ENCODE measurements around the gene TRIM31.
A peak's percentile ranks its signal among the peaks of the same experiment; 100 is the strongest.

The TRIM31 gene

DNA sequence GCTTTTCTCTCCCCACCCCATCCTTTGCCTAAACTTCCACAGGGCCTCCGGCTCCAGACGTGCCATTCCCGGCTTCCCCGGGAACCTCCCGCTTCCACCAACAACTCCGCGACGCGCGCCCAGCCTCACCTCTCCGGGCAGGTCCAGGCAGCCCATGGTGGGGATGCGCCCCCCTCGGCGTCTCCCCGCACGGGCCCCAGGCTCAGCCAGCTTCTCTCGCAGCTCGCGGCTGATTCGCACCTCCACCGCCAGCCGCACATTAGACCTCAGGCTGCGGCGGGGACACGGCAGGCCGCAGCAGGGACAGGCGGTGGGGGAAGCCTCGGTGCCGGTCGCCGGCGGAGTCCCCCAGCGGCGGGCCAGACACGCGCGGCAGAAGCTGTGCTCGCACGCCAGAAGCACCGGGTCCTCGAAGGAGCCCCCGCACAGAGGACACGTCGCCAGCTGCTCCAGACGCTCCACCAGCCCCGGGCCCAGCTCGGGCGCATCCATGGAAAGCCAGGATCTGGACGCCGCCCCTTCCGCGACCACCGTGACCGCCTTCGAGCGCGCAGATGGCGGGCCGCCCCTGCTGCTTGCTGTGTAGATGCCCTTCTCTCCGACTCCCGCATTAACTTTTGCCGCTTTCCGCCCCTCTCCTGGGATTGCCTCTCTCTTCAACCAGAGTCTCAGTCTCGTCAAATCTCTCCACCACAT lies 37.6 kb downstream of the TRIM31 start, which contains the start of gene RNF39:
Gene RNF39 (minus strand): TSS at position 676 of the 696 bp plus-strand sequence. CDS start 184 bp downstream, at position 492.
- no peak for DNase-seq

DNA sequence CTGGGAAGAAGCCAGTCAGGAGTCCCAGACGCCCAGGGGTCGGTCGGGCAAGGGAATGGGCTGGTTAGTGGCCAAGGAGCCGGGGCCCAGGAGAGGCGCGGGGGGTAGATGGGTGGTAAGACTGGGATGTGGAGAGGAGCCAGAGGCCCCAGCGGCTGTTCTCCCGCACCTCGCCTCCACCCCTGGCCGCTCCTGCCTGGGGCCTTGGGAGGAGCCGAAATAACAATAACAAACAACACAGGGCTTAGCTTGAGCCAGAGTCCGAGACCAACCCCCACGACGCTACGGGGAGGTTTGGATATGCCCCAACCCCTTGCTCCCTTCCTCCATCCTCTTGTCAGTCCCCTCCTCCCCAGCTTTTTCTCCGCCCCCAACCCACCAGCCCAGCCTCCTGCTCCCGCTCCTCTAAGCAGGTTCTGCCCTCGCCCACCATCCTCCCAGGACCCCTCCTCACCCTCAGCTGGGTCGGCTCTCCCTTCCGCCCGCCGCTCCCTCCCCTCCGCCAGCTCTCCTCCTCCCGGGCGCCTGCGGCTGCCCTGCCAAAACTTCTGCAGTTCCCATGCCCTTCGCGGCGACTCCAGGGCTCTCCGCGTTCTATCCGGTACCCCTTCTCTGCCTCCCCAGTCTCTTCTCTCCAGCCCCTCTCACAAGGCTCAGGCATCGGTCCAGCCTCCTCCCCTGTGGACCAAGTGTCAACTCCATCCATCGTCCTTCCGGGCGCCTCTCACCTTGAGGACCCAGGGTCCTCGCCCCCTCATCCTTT lies 38.4 kb downstream of the TRIM31 start:
- DNase-seq, result no peak

DNA sequence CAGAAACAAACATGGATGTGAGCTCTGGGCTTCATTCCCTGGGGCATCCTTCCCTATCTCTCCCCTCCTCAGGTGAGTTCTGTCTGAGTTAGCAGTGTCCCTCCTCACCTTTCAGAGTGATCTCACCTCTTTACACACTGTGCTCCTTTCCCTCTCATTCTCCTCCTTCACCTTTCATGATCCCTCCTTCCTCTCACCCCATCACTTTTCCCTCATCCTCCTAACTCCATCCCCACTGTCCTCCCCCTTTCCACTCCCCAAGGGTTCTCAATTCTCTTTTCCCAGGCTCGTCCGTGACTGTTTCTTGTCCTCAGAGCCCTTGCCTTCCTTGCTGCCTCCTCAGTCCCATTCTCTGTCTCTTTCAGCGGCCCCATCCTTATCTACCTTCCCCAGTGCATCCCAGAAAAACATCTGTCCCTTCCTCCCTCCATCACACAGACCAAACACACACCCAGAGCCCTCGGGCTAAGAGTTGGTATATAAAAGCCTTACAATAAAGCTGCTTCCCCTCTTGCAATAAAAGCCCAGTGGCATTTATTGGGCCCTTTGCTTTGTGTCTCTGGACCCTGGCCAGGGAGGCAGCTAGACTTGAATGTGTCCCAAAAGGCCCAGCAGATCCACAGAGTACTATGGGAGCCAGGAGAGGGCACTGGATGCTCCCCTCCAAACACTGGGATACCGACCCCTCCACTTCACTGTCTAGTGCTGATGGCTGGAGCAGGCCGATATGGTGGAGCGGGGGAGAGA lies 39.2 kb downstream of the TRIM31 start:
- DNase-seq, result no peak

DNA sequence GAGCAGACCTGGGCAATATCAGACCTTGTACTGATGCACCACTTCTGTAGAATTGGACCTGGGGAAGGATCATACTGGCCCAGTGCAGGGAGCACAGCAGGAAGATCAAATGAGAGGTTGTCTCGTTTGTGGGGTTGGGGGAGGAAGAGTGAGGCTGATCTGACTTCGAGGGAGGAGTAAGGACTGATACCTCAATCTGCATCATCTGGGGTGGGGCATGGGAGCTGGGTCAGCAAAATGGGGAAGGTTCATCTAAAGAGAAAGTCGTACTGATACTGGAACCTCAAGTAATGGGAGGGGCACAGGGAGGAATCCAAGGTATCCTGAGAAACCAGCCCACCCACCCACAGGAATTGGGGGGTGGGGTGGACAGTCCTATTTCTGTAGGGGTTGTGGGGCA lies 41.0 kb downstream of the TRIM31 start:
- DNase-seq, result no peak

DNA sequence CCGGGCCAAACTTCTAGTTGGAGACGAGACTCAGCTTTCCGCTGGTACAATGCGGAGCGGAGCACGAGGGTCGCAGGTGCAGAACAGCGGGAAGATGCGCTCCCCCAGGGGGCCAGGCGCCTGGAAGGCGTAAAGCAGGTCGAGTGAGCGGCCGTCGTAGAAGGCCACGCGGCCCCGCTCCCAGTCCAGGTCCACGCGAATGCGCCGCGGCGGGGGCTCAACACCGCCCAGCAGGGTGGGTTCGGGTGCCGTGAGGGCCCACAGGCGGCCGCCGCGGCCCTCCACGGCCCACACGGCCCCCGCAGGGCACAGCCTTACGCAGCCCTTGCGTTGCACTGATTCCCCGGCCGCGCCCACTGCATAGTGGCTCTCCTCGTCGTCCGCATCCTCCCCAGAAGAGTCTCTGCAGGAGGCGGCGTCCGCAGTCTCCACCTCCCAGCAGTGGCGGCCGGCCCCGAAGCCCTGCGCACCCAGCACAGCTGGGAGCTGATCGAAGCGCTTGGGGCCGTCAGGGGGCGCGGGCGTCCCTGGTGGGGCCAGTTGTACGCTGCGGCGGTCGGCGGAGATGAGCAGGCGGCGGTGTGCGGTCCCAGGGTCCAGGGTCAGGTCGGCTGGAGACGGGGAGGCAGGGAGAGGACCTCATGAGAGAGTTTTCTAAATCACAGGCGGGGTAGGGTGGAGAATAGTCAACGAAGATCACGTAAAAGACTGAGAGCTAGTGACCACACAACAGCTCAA lies 41.6 kb downstream of the TRIM31 start:
- DNase-seq, result no peak

DNA sequence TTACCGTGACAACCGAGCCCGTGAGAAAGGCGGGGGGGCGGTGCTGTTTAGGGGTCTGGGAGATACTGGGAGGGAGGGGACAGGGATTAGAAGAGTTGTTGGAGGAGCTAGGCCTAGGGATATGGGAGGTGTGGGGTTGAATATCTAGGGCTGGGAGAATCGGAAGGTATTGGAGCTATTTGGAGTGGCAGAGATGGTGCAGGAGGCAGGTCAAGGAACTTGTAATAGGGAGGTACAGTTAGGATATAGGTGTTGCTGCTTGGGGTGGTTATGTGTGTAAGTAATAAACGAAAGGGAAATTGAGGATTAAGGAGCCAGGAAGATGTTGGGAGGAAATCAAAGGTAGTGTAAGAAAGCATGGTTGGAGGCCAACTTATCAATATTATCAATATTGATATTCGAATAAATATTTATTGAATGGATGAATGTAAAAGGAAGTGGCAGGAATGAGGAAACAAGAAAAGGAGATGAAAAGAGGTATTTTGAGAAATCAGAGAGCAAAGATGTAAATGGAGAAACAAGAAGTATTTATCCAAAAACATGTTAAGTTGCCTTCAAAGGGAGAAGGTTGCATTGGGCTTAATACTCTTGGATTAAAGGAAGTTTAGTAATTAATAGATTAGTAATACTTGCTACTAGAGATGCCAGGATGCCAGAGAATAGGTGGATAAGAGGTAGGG lies 45.3 kb downstream of the TRIM31 start:
- no peak for DNase-seq

DNA sequence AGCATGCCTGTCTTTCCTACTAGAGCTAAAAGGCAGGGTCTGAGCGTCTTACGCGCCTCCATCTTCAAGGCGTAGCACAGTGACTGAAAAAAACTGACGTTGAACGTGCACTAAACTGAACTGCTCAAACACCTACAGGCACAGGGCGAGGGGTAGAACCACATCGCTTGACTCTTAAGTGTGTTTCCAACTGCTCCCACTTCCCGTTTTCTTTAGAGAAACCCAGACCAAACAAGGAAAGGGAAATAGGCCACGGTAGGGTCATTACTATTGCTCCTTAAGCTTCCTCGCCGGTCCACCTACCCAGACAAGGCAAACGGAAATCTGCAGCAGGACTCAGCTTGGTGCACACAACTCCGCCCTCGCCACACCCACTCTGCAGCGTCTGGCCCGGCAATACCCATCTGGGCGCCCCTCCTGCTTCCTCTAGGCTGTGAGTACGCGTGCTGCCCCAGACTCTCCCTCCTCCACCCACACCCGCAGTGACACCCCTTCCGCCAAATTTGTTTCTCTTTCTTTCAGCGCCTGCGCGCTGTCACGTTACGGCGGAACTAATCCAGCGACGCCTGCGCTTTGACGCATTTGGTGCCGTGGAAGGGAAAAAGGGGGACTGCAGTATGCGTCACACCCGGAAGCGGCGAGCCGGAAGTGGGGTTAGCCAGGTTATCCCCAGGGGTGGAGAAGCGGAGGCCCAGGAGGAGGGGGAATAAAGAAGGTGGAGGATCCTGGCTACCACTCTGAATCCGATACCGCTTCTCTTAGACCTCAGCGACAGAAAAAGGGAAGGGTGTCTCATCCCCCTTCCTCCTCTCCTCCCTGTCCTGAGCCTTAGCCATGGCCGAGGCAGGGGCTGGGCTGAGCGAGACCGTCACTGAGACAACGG lies 46.1 kb downstream of the TRIM31 start, which contains the start of gene PPP1R11:
Gene PPP1R11 (plus strand): TSS at position 622 of the 883 bp plus-strand sequence. CDS start 213 bp downstream, at position 835.
- peak; percentile 96 for DNase-seq

DNA sequence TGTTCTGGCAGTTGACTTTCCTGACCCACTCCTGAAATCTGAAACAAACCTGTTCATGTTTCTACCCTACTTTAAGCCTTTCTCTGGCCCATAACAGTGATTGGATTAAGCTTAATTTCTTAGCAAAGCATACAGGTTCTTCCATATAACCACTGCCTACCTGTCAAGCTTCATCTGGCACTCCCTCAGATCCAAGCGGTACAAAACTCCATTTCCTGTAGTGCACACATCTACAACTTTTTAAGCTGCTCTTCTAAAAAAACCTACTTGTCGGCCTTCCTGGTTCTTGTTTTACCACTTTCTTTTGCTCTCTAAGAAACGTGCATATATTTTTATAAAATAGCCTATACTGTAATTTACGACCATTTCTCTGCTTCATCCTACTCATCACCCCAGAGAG lies 46.8 kb downstream of the TRIM31 start:
- no peak for DNase-seq

DNA sequence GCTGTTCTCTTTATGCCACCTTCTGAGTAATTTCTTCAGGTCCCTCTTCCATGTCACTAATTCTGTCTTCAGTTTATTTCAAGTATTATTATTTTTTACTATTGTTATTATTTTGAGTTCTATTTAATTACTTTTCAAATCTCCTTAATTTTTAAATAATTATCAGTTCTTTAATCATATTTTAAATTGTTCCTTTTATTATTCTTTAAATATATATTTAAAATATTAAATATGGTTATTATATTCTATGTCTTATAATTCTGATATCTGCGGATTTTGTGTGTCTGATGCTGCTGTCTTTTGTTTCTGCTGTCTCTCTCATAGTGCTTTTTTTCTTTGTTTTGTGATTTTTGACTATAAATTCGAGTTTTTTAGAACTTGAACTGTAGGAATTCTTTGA lies 49.6 kb downstream of the TRIM31 start:
- no peak for DNase-seq

DNA sequence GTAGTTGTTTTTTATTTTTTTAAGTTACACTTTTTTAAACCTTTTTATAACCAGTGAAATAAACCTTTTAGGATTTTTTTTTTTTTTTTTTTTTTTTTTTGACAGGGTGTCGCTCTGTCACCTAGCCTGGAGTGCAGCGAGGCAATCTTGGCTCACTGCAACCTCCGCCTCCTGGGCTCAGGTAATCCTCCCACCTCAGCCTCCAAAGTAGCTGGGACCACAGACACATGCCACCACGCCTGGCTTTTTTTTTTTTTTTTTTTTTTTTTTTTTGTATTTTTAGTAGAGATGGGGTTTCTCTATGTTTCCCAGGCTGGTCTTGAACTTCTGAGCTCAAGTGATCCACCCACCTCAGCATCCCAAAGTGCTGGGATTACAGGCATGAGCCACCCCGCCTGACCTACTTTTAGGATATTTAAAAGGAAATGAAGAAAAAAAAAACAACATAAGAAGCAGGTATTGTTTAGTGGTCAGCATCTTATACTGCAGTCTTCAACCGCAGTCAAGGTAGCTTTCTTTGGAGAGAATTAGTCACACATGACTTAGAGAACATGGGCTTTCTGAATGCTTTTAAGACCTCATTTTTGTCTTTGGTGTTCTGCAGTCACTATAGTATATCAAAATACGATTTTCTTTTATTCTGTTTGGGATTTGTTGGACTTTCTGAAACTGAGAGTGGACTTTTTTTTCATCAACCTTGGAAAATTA lies 50.3 kb downstream of the TRIM31 start:
- DNase-seq, result no peak

DNA sequence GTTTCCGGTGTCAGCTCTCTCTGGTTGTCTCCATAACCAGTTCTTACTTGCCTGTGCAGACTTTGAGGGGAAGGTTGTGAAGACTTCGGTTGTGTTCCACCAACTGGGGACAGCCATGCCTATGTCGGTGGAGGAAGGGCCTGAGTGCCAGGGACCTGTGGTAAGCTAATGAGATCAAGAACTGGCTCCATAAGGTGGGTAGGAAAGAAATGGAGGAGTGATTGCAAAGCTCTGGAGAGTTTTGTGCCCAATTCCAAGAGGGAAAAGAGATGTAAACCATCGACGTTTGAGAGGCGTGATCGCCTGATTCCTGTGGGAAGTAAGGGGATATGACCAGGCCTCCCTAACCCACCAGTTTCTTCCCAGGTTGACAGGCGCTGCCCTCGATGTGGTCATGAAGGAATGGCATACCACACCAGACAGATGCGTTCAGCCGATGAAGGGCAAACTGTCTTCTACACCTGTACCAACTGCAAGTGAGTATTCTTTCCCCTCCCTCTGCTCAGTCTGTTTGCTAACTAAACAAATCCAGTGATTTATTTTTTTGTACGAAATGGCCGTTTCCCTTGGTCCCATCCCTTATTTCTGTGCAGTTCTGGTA lies 50.9 kb downstream of the TRIM31 start:
- DNase-seq, result no peak

DNA sequence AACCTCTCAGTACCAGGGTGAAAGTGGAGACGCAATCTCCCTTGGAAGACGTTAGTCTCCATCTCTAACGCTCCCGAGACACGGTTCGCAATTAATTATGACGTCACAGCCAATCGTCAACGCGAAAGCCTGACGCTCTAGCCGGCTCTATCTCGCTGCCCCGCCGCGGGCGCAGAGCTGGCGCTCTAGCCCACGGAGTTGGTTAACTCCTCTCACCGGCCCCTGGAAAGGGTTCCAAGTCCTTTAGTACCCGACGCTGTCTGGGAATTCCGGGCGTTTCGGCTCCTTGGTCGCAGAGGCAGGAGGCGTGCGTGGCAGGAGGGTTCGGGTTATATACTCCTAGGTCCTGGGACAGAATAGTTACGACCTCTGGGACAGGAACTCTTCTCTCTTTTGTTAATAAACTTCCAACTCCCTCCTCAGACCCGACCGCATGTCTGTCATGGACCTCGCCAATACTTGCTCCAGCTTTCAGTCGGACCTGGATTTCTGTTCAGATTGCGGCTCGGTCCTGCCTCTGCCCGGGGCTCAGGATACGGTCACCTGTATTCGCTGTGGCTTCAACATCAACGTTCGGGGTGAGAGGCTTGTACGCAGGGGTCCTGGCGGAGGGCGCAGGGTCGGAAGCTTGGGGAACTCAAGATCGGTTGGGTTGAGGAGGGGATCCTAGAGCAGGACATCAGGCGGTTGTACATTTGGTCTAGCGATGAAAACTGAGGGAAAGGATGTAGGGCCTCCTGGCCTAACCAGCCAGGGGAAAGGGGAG lies 51.6 kb downstream of the TRIM31 start, which contains the start of gene POLR1H:
Gene POLR1H (plus strand): TSS at position 174 of the 766 bp plus-strand sequence. CDS start 260 bp downstream, at position 434.
- DNase-seq, result peak; percentile 83

DNA sequence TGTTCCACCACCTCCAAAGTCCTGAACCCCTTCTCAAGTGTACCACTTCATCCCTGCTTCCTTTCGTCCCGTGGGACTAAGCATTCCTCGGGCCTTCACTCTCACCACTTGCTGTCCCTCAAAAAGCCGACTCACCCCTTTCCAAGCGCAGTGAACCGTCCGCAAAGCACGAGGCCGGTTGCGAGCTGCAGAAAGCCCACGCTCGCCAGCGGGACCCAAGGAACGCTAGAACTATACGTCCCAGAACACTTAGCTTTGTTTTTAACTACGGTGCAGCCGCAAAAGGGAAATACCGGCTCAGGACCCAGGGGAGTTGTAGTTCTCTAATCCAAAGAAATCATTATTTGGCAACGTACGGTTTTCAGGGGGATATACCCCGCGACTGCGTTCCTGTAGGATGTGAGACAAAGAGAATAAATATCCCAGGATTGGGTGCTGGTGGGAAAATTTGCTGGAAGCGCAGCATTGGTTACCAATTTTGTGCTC lies 52.2 kb downstream of the TRIM31 start:
- DNase-seq, result no peak

DNA sequence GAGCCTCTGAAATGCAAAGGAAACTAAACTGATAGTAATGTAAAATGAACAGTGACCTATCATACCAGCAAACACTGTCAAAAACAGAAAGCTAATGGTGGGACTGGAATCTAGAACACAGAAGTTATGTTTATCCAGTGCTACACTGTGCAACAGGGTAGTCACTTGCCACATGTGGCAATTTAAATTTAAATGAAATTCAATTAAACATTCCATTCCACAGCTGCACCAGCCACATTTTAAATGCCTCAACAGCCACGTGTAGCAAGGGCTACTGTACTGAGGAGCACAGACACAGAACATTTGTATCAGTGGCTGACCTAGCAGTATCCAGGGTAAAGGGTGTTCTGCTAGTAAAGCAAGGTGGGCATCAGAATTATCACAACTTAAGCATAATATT lies 57.4 kb downstream of the TRIM31 start:
- no peak for DNase-seq

DNA sequence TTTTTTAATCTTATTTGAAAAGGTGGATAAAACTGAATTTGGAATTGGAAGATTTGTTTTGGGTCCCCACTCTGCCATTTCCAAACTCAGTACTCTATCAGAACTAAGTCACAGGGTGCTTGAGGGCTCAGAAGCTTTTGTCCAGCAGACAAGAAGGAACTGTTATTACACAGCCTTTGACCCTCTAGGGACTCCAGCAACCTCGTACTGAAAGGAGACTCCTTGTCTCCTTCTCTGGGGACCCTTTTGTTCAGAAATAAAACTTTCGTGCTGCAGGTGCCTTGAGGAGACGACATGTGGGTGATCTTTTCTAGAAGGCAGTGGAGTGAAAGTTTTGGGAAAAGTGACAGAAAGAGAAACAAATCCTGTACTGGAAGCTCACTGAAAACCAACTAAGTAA lies 59.2 kb downstream of the TRIM31 start:
- no peak for DNase-seq

All from T1000 (cell line).